ENCODE results near the gene LRP5.
"Not testable (repeated sequence)": the region's sequence is repeated elsewhere in the genome, so short reads cannot be mapped to it uniquely, and the experiment has no call there.

LRP5 gene

GRCh38 chr11:68444566-68444965 lies 132.2 kb downstream of the LRP5 start:
- no peak for DNase-seq (ENCODE audit: low read depth)

GRCh38 chr11:68445531-68446035 lies 133.2 kb downstream of the LRP5 start:
- DNase-seq (ENCODE audit: low read depth): no peak

GRCh38 chr11:68446046-68446725 lies 133.8 kb downstream of the LRP5 start:
- DNase-seq (ENCODE audit: low read depth): no peak

GRCh38 chr11:68447015-68447801 lies 134.8 kb downstream of the LRP5 start:
- DNase-seq (ENCODE audit: low read depth): peak; percentile 70

- not testable (repeated sequence) for DNase-seq (ENCODE audit: low read depth)
Observed at GRCh38 chr11:68447914-68448313, 135.5 kb downstream of the LRP5 start.

GRCh38 chr11:68448604-68449011 lies 136.2 kb downstream of the LRP5 start:
- DNase-seq (ENCODE audit: low read depth): no peak

- DNase-seq (ENCODE audit: low read depth): no peak
Observed at GRCh38 chr11:68449951-68450350, 137.6 kb downstream of the LRP5 start.

GRCh38 chr11:68450711-68451110 lies 138.3 kb downstream of the LRP5 start:
- no peak for DNase-seq (ENCODE audit: low read depth)

GRCh38 chr11:68454767-68455166 lies 142.4 kb downstream of the LRP5 start:
- no peak for DNase-seq (ENCODE audit: low read depth)

- no peak for DNase-seq (ENCODE audit: low read depth)
Observed at GRCh38 chr11:68455485-68455884, 143.1 kb downstream of the LRP5 start.

- DNase-seq (ENCODE audit: low read depth): no peak
Observed at GRCh38 chr11:68457216-68457897, 145.0 kb downstream of the LRP5 start.

GRCh38 chr11:68457898-68458249 lies 145.5 kb downstream of the LRP5 start:
- DNase-seq (ENCODE audit: low read depth): no peak

- DNase-seq (ENCODE audit: low read depth): not testable (repeated sequence)
Observed at GRCh38 chr11:68458340-68458739, 145.9 kb downstream of the LRP5 start.

- peak; percentile 89 for DNase-seq (ENCODE audit: low read depth)
Observed at GRCh38 chr11:68459886-68460740, 147.7 kb downstream of the LRP5 start.

- no peak for DNase-seq (ENCODE audit: low read depth)
Observed at GRCh38 chr11:68460741-68461574, 148.6 kb downstream of the LRP5 start, which contains the start of gene PPP6R3. Gene PPP6R3, plus strand, starts transcription at chr11:68460752. Its CDS starts 76,913 bp downstream, at chr11:68537665.

- DNase-seq (ENCODE audit: low read depth): no peak
Observed at GRCh38 chr11:68461575-68461917, 149.2 kb downstream of the LRP5 start.

- no peak for DNase-seq (ENCODE audit: low read depth)
Observed at GRCh38 chr11:68463714-68464113, 151.3 kb downstream of the LRP5 start.

- DNase-seq (ENCODE audit: low read depth): no peak
Observed at GRCh38 chr11:68467201-68467834, 154.9 kb downstream of the LRP5 start.

- no peak for DNase-seq (ENCODE audit: low read depth)
Observed at GRCh38 chr11:68468217-68468828, 155.9 kb downstream of the LRP5 start.

GRCh38 chr11:68469122-68469521 lies 156.7 kb downstream of the LRP5 start:
- DNase-seq (ENCODE audit: low read depth): no peak

Data from activated T-cell treated with anti-CD3 and anti-CD28 coated beads for 1 hour (primary cell).